Endodermal cell (in vitro differentiated cells): Measurements from ENCODE around the gene HOXC6. TPM values are rescaled to one million over a fixed set of nuclear protein-coding genes. Genes with fewer than 3 reads are reported as not detected.

Experiments used
- DNase-seq: peaks from one replicate; pipeline ENCODE4 v3.0.0-alpha.2; 2017
- H3K27ac ChIP-seq: 2 replicates; pipeline ENCODE4 v1.5.1; 2013; ENCODE audit warnings: mild to moderate bottlenecking, low read depth, low read length, moderate library complexity
- H3K27me3 ChIP-seq: 2 replicates; pipeline ENCODE4 v1.6.1; 2013; ENCODE audit warnings: mild to moderate bottlenecking, low read length, moderate library complexity; ENCODE audit not compliant: insufficient read depth, control insufficient read depth, poor library complexity, severe bottlenecking
- H3K36me3 ChIP-seq: 2 replicates; pipeline ENCODE4 v1.7.0; 2013; ENCODE audit warnings: mild to moderate bottlenecking, low read length, moderate library complexity; ENCODE audit not compliant: control insufficient read depth, insufficient read depth
- H3K4me1 ChIP-seq: one replicate; pipeline ENCODE4 v1.7.0; 2013; ENCODE audit warnings: low read length; ENCODE audit not compliant: control insufficient read depth, insufficient read depth
- H3K4me3 ChIP-seq: 2 replicates; pipeline ENCODE4 v1.5.1; 2013; ENCODE audit warnings: mild to moderate bottlenecking, low read length, moderate library complexity
- H3K9ac ChIP-seq: 2 replicates; pipeline ENCODE4 v1.6.1; 2013; ENCODE audit warnings: mild to moderate bottlenecking, low read length, moderate library complexity; ENCODE audit not compliant: poor library complexity, severe bottlenecking; ENCODE audit errors: extremely low read depth
- H3K9me3 ChIP-seq: 2 replicates; pipeline ENCODE4 v1.6.1; 2013; ENCODE audit warnings: mild to moderate bottlenecking, low read length, moderate library complexity; ENCODE audit not compliant: control insufficient read depth
- H3K27ac Mint-ChIP-seq: 2 replicates; pipeline ENCODE4 v1.8.0; 2020; ENCODE audit warnings: mixed read lengths
- H3K27me3 Mint-ChIP-seq: 2 replicates; pipeline ENCODE4 v1.8.0; 2021; ENCODE audit warnings: mild to moderate bottlenecking, mixed read lengths; ENCODE audit not compliant: insufficient read depth
- H3K36me3 Mint-ChIP-seq: 2 replicates; pipeline ENCODE4 v1.8.0; 2020; ENCODE audit warnings: low read depth, mixed read lengths
- H3K4me1 Mint-ChIP-seq: 2 replicates; pipeline ENCODE4 v1.8.0; 2020; ENCODE audit warnings: mixed read lengths
- H3K4me3 Mint-ChIP-seq: 2 replicates; pipeline ENCODE4 v1.8.0; 2020; ENCODE audit warnings: mild to moderate bottlenecking, moderate library complexity, mixed read lengths
- H3K9me3 Mint-ChIP-seq: 2 replicates; pipeline ENCODE4 v1.8.0; 2020; ENCODE audit warnings: mild to moderate bottlenecking, mixed read lengths
- CTCF ChIP-seq: fragments of 200-600 bp; sonication (generic); conservative IDR thresholded peaks from 2 replicates; pipeline ENCODE4 v1.5.0; 2021; ENCODE audit warnings: antibody characterized with exemption, mild to moderate bottlenecking
- WGBS, 2 experiments: methylation state at CpG; one replicate each; pipeline versions ENCODE4 v1.1.5 to v1.1.7; 2013; ENCODE audit warnings: missing lambda C conversion rate in 2 of 2, mixed read lengths in 1 of 2; ENCODE audit not compliant: insufficient coverage in 1 of 2, insufficient read length in 1 of 2; 5-methylcytosine and 5-hydroxymethylcytosine counted together
- total RNA-seq, 2 donors: library from RNA; stranded (reverse); fragmentation: NEBNext Ultra II Directional in 1 of 2; extraction: Animal tissue kit (Norgen Biotek cat#: 25700) in 1 of 2; gene quantifications; 2 replicates in 1 of 2; 3 replicates in 1 of 2; pipeline ENCODE4 v1.2.1, GENCODE V29; 2021

HOXC6 gene
- total RNA-seq, 2 donors from 2014 or later: not detected

GRCh38 chr12:54045868-54046521 lies 17.8 kb downstream of the HOXC6 start:
- 20 to 34% methylated on average over 6 to 16 of the region's 16 CpGs for WGBS, 2 experiments
- Mint-ChIP-seq H3K4me1 (peaks cover 3% of the 10 kb centered on the region), H3K9me3 (no peaks in the 10 kb centered on the region), H3K27ac (no peak overlapping the region), H3K4me3 (no peak overlapping the region), H3K27me3 (peaks cover 100% of the 10 kb centered on the region), H3K36me3 (no peaks in the 10 kb centered on the region)
- H3K36me3 ChIP-seq: no peaks in the 10 kb centered on the region
- H3K27me3 ChIP-seq: peaks cover 100% of the 10 kb centered on the region
- no peak overlapping the region for H3K9ac ChIP-seq
- H3K27ac ChIP-seq: no peak overlapping the region
- no peak overlapping the region for H3K4me3 ChIP-seq
- no peaks in the 10 kb centered on the region for H3K4me1 ChIP-seq
- no peaks in the 10 kb centered on the region for H3K9me3 ChIP-seq
- DNase-seq: no peak
- TF ChIP-seq CTCF: no peak

GRCh38 chr12:54046809-54047159 lies 18.5 kb downstream of the HOXC6 start:
- H3K27ac Mint-ChIP-seq: no peak overlapping the region
- H3K27me3 ChIP-seq: peaks cover 100% of the 10 kb centered on the region

GRCh38 chr12:54047160-54047963 lies 19.1 kb downstream of the HOXC6 start:
- Mint-ChIP-seq H3K4me1 (peaks cover 7% of the 10 kb centered on the region), H3K27ac (no peak overlapping the region), H3K27me3 (peaks cover 100% of the 10 kb centered on the region), H3K36me3 (no peaks in the 10 kb centered on the region), H3K4me3 (peak overlapping the region; percentile 29), H3K9me3 (no peaks in the 10 kb centered on the region)
- 2 to 3% methylated on average over 37 to 61 of the region's 61 CpGs for whole genome bisulfite sequencing, 2 experiments
- no peak overlapping the region for H3K27ac ChIP-seq
- no peak overlapping the region for H3K9ac ChIP-seq
- H3K4me3 ChIP-seq: no peak overlapping the region
- H3K36me3 ChIP-seq: no peaks in the 10 kb centered on the region
- peak; percentile 78 for DNase-seq
- no peak for TF ChIP-seq CTCF
- no peaks in the 10 kb centered on the region for H3K9me3 ChIP-seq
- no peaks in the 10 kb centered on the region for H3K4me1 ChIP-seq
- peaks cover 100% of the 10 kb centered on the region for H3K27me3 ChIP-seq

More at GRCh38 chr12:54046809-54047159, 18.5 kb downstream of the HOXC6 start:
- Mint-ChIP-seq H3K4me3 (peak overlapping the region; percentile 29), H3K9me3 (no peaks in the 10 kb centered on the region), H3K36me3 (no peaks in the 10 kb centered on the region), H3K27me3 (peaks cover 100% of the 10 kb centered on the region), H3K4me1 (peaks cover 3% of the 10 kb centered on the region)
- 3 to 12% methylated on average over 15 to 27 of the region's 27 CpGs for WGBS, 2 experiments
- TF ChIP-seq CTCF: no peak
- Histone ChIP-seq H3K27ac (no peak overlapping the region), H3K9me3 (no peaks in the 10 kb centered on the region), H3K9ac (no peak overlapping the region), H3K4me3 (no peak overlapping the region), H3K36me3 (no peaks in the 10 kb centered on the region), H3K4me1 (no peaks in the 10 kb centered on the region)
- no peak for DNase-seq
